Activated gamma-delta T cell treated with anti-CD3 and anti-CD28 coated beads, Interleukin-2, amount 50 U/mL, for 16 hours (primary cell): ENCODE data around the gene CD300LF.

Source experiments
- DNase-seq: peaks from one replicate; pipeline ENCODE4 v3.0.0-alpha.2; 2020; ENCODE audit warnings: low read depth

CD300LF gene

GRCh38 chr17:74686761-74687160 is 26.0 kb downstream of the CD300LF start:
- no peak for DNase-seq

GRCh38 chr17:74682471-74683190 is 30.1 kb downstream of the CD300LF start:
- no peak for DNase-seq

- DNase-seq: no peak
Measured at GRCh38 chr17:74682028-74682427, 30.7 kb downstream of the CD300LF start.

GRCh38 chr17:74680941-74681340 is 31.8 kb downstream of the CD300LF start:
- DNase-seq: no peak

- DNase-seq: no peak
Measured at GRCh38 chr17:74680213-74680612, 32.5 kb downstream of the CD300LF start.

- no peak for DNase-seq
Measured at GRCh38 chr17:74679374-74679773, 33.3 kb downstream of the CD300LF start.

- no peak for DNase-seq
Measured at GRCh38 chr17:74678541-74678940, 34.2 kb downstream of the CD300LF start.

GRCh38 chr17:74677558-74678466 is 34.9 kb downstream of the CD300LF start:
- no peak for DNase-seq

- peak; percentile 49 for DNase-seq
Measured at GRCh38 chr17:74671031-74671771, 41.5 kb downstream of the CD300LF start.

- DNase-seq: no peak
Measured at GRCh38 chr17:74670329-74670728, 42.4 kb downstream of the CD300LF start.

- no peak for DNase-seq
Measured at GRCh38 chr17:74663561-74663960, 49.2 kb downstream of the CD300LF start.

- no peak for DNase-seq
Measured at GRCh38 chr17:74659889-74660288, 52.8 kb downstream of the CD300LF start.

- no peak for DNase-seq
Measured at GRCh38 chr17:74658620-74659019, 54.1 kb downstream of the CD300LF start.

- DNase-seq: no peak
Measured at GRCh38 chr17:74654742-74655141, 58.0 kb downstream of the CD300LF start.

- DNase-seq: no peak
Measured at GRCh38 chr17:74652020-74652419, 60.7 kb downstream of the CD300LF start.

GRCh38 chr17:74649909-74650308 is 62.8 kb downstream of the CD300LF start:
- no peak for DNase-seq

GRCh38 chr17:74647871-74648672 is 64.7 kb downstream of the CD300LF start:
- no peak for DNase-seq

- no peak for DNase-seq
Measured at GRCh38 chr17:74646231-74646630, 66.5 kb downstream of the CD300LF start.

GRCh38 chr17:74645010-74645409 is 67.7 kb downstream of the CD300LF start:
- DNase-seq: no peak

GRCh38 chr17:74644419-74644818 is 68.3 kb downstream of the CD300LF start:
- no peak for DNase-seq
